Neural progenitor cell (in vitro differentiated cells): ENCODE results near the gene KRT33A.

Experiments used
- EZH2 ChIP-seq: fragments of 200-600 bp; sonication (generic); IDR thresholded peaks from 2 replicates; pipeline ENCODE4 v1.6.1; 2017; ENCODE audit warnings: antibody characterized with exemption, mild to moderate bottlenecking, moderate library complexity
- EZH2phosphoT487 ChIP-seq: fragments of 200-600 bp; sonication (generic); IDR thresholded peaks from 2 replicates; pipeline ENCODE4 v1.6.1; 2017; ENCODE audit warnings: antibody characterized with exemption
- TF ChIP-seq, protein P1 (sequence below): fragments of 200-600 bp; sonication (generic); IDR thresholded peaks from 2 replicates; pipeline ENCODE4 v1.5.1; 2017; ENCODE audit warnings: antibody characterized with exemption, mild to moderate bottlenecking

DNA sequence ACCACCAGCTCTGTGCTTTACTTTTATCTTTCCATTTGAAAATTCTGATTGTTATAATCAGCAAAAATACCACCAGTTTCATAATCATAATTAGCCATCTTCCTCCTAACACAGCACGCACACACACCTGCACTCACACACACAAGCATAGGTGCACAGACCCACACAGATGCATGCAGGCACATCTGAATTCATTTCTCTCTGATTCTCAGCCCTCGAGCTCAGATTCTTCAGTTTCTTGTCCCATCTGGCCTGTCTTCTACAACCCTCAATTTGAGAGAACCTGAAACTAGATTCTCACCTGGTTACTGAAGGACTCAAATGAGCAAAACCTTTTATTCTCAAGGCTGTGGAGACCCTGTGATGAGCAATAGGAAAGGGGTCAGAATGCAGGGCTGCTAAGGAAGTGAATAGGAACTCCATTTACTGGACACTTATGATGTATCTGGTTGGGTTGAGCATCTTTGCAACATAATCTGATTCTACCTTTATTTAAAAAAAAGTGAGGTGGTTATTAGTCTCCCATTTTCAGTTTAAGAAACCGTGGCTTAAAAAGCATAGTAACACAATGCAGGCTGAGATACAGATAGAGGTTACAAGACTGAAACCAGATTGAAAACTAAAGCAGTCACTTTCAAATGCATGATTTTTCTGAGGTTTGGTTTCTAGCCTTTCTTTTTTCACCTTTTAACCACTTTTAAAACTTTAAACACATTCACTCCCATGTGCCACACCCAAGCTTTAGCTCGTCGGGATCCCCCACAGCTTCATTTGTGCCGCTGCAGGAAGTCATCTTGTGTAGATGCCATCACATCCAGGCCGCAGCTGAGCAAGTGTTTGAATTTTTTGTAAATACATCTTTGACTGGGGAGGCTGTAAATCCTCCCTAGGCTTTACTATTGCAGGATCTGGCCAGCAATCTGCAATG is 9.4 kb downstream of the KRT33A start:
- TF ChIP-seq EZH2 (no peak), EZH2phosphoT487 (no peak)
- TF ChIP-seq, protein P1, sequence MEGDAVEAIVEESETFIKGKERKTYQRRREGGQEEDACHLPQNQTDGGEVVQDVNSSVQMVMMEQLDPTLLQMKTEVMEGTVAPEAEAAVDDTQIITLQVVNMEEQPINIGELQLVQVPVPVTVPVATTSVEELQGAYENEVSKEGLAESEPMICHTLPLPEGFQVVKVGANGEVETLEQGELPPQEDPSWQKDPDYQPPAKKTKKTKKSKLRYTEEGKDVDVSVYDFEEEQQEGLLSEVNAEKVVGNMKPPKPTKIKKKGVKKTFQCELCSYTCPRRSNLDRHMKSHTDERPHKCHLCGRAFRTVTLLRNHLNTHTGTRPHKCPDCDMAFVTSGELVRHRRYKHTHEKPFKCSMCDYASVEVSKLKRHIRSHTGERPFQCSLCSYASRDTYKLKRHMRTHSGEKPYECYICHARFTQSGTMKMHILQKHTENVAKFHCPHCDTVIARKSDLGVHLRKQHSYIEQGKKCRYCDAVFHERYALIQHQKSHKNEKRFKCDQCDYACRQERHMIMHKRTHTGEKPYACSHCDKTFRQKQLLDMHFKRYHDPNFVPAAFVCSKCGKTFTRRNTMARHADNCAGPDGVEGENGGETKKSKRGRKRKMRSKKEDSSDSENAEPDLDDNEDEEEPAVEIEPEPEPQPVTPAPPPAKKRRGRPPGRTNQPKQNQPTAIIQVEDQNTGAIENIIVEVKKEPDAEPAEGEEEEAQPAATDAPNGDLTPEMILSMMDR, result no peak
